ENCODE measurements around the gene KCNAB1. TPM values are rescaled to one million over a fixed set of nuclear protein-coding genes. Genes with fewer than 3 reads are reported as not detected.

The KCNAB1 gene
- total RNA-seq, 3 donors from 2014 or later, result 3.9 to 8.3 (median 5.4) TPM

DNA sequence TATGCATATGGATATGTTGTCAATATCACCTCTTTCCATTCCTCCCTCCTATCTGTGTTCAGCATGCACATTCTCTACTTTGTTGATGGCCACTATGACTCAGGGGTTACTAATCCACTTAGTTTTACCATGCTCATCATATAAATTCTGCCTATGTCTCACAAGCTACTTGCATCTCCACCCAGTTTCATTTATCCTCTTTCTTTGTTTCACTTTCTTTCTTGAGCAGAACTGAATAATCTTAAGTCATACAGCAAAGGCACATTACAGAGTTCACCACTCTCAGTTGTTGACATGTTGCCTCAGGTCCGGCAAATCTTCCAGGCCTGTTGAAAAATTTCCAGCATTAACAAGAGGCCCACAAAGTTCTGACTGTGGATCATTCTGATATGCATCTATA lies 363.0 kb downstream of the KCNAB1 start:
- Histone ChIP-seq H3K4me3 (no peak overlapping the region), H3K27me3 (no peaks in the 10 kb centered on the region), H3K4me1 (no peaks in the 10 kb centered on the region), H3K27ac (peak overlapping the region; percentile 20 to 69), H3K36me3 (no peaks in the 10 kb centered on the region), H3K9me3 (no peaks in the 10 kb centered on the region)
- DNase-seq (ENCODE audit: low spot score in 2 of 2), result no peak
- no peak for TF ChIP-seq CTCF (IDR thresholded peaks at IDR 0.05)
- TF ChIP-seq POLR2A (IDR thresholded peaks at IDR 0.05), result no peak
- no peak for TF ChIP-seq POLR2AphosphoS5 (IDR thresholded peaks at IDR 0.05)
- intact Hi-C loops (cut with DNase I; ENCODE audit: low total_unique reads), result no loop called here

DNA sequence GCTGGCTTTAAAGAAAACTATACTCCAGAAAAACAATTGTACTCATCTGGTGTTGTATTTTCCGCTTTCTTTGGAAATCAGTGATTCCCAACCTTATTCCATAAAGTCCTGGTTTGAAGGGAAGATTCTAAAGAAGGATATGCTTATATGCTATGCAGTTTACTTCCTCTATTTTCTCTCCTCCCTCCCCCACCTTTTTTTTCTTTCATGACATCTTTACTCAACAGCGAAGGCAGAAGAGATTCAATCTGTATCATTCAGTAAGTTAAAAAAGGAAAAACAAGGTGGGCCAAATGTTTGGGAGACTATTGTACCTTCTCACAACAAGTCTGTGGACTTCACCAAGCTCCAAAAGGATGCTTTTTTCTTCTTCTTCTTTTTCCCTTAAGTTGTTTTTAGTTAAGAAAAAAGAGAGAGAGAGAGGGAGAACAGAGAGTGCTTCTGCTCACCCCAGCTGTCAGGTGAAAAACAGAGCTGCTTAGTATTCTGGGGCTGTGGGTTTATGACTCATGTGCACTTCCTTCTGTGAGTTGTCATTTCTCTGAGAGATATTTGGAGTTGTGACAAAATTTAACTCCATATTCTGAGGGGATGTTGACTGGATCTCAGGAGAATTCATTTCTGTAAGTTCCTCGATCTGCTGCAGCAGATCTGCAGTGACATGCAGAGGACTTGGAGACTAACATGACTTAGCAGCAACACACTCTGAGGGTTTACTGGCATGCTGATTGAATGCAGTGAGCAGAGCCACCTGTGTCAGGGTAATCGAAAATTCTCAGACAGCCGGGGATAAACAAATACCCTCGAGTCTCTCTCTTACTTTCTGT lies 363.8 kb downstream of the KCNAB1 start:
- Histone ChIP-seq H3K9me3 (no peaks in the 10 kb centered on the region), H3K27me3 (no peaks in the 10 kb centered on the region), H3K4me3 (no peak overlapping the region), H3K27ac (peak overlapping the region; percentile 53 to 69), H3K4me1 (no peaks in the 10 kb centered on the region), H3K36me3 (no peaks in the 10 kb centered on the region)
- no peak for DNase-seq (ENCODE audit: low spot score in 2 of 2)
- intact Hi-C loops (cut with DNase I; ENCODE audit: low total_unique reads), result no loop called here
- TF ChIP-seq POLR2AphosphoS5 (IDR thresholded peaks at IDR 0.05) (no peak), POLR2A (IDR thresholded peaks at IDR 0.05) (no peak)

GRCh38 chr3:156488767-156489166 lies 368.4 kb downstream of the KCNAB1 start:
- Histone ChIP-seq H3K27ac (no peak overlapping the region), H3K4me1 (no peaks in the 10 kb centered on the region), H3K36me3 (no peaks in the 10 kb centered on the region), H3K9me3 (no peaks in the 10 kb centered on the region), H3K27me3 (no peaks in the 10 kb centered on the region), H3K4me3 (no peak overlapping the region)
- TF ChIP-seq CTCF (IDR thresholded peaks at IDR 0.05) (no peak), POLR2A (IDR thresholded peaks at IDR 0.05) (no peak), POLR2AphosphoS5 (IDR thresholded peaks at IDR 0.05) (no peak)
- intact Hi-C loops (cut with DNase I; ENCODE audit: low total_unique reads), result no loop called here
- DNase-seq (ENCODE audit: low spot score in 2 of 2), result no peak

GRCh38 chr3:156489462-156489911 lies 369.1 kb downstream of the KCNAB1 start:
- Histone ChIP-seq H3K4me3 (no peak overlapping the region), H3K27ac (no peak overlapping the region), H3K36me3 (no peaks in the 10 kb centered on the region), H3K9me3 (no peaks in the 10 kb centered on the region), H3K4me1 (no peaks in the 10 kb centered on the region), H3K27me3 (no peaks in the 10 kb centered on the region)
- intact Hi-C loops (cut with DNase I; ENCODE audit: low total_unique reads), result no loop called here
- no peak for DNase-seq (ENCODE audit: low spot score in 2 of 2)
- TF ChIP-seq POLR2AphosphoS5 (IDR thresholded peaks at IDR 0.05) (no peak), CTCF (IDR thresholded peaks at IDR 0.05) (no peak), POLR2A (IDR thresholded peaks at IDR 0.05) (no peak)

- intact Hi-C loops (cut with DNase I; ENCODE audit: low total_unique reads), result no loop called here
- TF ChIP-seq CTCF (IDR thresholded peaks at IDR 0.05), result no peak
- no peak for TF ChIP-seq POLR2A (IDR thresholded peaks at IDR 0.05)
- no peak for TF ChIP-seq POLR2AphosphoS5 (IDR thresholded peaks at IDR 0.05)
- H3K9me3 ChIP-seq, result no peaks in the 10 kb centered on the region
- H3K27me3 ChIP-seq, result no peaks in the 10 kb centered on the region
- H3K4me3 ChIP-seq, result no peak overlapping the region
- no peaks in the 10 kb centered on the region for H3K36me3 ChIP-seq
- no peaks in the 10 kb centered on the region for H3K4me1 ChIP-seq
- no peak for DNase-seq (ENCODE audit: low spot score in 2 of 2)
- H3K27ac ChIP-seq, result no peak overlapping the region
Observed at GRCh38 chr3:156491192-156491591, 370.8 kb downstream of the KCNAB1 start.

Data from breast epithelium (tissue), 4 donors.